ENCODE measurements around the gene SPATA16. TPM values are rescaled to one million over a fixed set of nuclear protein-coding genes. Genes with fewer than 3 reads are reported as not detected.
"Not testable (repeated sequence)": the region's sequence is repeated elsewhere in the genome, so short reads cannot be mapped to it uniquely, and the experiment has no call there.

The SPATA16 gene
- total RNA-seq, 2 donors from 2014 or later = not detected

DNA sequence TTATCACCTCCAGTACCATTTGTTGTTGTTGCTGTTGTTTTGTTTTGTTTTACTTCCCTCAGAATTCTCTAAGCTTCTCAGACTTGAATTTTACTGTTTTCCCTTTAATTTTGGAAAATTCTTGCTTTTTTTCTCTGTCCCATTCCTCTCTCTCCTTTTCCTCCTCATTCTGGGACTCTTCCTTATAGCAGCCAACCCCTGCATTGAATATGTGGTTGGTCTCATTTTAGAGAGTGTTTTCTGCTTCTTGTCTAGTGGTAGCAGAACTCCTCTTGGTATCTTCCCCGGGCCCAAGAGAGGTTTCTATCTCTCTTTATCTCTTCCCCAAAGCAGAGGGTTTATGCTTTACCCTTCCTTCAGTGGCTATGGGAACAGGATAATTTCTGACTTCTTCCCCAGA is 113.6 kb downstream of the SPATA16 start:
- Mint-ChIP-seq H3K27ac (no peak overlapping the region), H3K9me3 (no peaks in the 10 kb centered on the region), H3K36me3 (no peaks in the 10 kb centered on the region)
- DNase-seq (ENCODE audit: low spot score in 2 of 2) (no peak), ATAC-seq (no peak)

DNA sequence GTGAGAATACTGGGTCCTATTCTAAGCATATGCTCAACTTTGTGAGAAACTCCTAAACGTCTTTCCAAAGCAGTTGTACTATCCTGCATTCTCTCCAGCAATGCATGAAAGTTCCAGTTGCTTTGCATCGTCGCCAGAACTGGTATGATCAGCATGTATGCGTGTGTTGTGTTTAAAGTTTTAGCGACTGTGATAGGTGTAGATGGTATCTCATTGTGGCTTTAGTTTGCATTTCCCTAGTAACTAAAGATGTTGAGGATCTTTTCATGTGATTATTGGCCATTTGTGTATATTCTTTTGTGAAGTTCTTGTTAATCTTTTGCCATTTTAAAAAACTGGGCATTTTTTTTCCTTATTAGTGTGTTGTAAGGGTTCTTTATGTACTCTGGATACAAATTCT is 115.1 kb downstream of the SPATA16 start:
- Mint-ChIP-seq H3K27ac (no peak overlapping the region), H3K36me3 (no peaks in the 10 kb centered on the region), H3K9me3 (peaks cover 0 to 5% of the 10 kb centered on the region in 2 donors)
- ATAC-seq = no peak
- no peak for DNase-seq (ENCODE audit: low spot score in 2 of 2)

GRCh38 chr3:173021547-173022185 is 119.4 kb downstream of the SPATA16 start:
- DNase-seq (ENCODE audit: low spot score in 2 of 2) (no peak), ATAC-seq (no peak)
- H3K9me3 Mint-ChIP-seq = peaks cover 0 to 10% of the 10 kb centered on the region in 2 donors
- no peak overlapping the region for H3K27ac Mint-ChIP-seq
- no peaks in the 10 kb centered on the region for H3K36me3 Mint-ChIP-seq

DNA sequence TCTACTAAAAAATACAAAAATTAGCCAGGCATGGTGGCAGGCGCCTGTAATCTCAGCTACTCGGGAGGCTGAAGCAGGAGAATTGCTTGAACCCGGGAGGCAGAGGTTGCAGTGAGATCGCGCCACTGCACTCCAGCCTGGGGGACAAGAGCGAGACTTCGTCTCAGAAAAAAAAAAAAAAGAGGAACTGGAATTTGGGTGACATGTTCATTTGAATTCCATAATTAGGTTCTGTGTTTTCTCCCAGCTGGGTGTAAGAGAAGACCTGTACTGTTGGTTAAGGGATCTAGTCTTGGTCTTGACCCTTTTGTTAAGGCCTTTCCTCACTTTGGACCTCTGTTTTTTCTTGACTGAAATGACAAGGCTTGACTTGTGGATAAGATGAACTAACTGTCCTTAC is 120.9 kb downstream of the SPATA16 start:
- H3K9me3 Mint-ChIP-seq; DNase-seq (ENCODE audit: low spot score in 2 of 2); H3K27ac Mint-ChIP-seq; H3K36me3 Mint-ChIP-seq; ATAC-seq: not testable (repeated sequence)

GRCh38 chr3:173019378-173019777 is 121.7 kb downstream of the SPATA16 start:
- DNase-seq (ENCODE audit: low spot score in 2 of 2) = no peak
- H3K9me3 Mint-ChIP-seq = peaks cover 0 to 10% of the 10 kb centered on the region in 2 donors

DNA sequence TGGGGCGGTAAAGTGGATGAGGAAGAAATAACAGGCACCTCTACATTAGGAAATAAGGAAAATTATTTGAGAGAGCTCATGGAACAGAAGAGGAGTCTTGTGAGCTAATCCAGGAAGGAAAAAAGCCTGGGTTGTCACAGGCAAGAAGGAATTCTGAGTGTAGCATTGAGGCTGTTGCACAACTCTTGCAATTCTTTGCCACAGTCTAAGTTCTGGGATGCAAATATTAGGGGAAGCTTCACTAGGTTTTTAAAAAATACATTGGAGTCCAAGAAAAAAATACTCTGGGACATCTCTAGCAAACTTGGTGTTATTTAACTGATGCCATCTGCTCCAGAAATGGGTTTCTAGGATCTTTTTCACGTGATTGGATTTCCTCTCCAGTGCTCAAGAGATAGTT is 122.3 kb downstream of the SPATA16 start:
- no peak for ATAC-seq
- no peak overlapping the region for H3K27ac Mint-ChIP-seq
- no peaks in the 10 kb centered on the region for H3K36me3 Mint-ChIP-seq

More at GRCh38 chr3:173019378-173019777, 121.7 kb downstream of the SPATA16 start:
- no peak overlapping the region for H3K27ac Mint-ChIP-seq
- ATAC-seq = no peak
- H3K36me3 Mint-ChIP-seq = no peaks in the 10 kb centered on the region

DNA sequence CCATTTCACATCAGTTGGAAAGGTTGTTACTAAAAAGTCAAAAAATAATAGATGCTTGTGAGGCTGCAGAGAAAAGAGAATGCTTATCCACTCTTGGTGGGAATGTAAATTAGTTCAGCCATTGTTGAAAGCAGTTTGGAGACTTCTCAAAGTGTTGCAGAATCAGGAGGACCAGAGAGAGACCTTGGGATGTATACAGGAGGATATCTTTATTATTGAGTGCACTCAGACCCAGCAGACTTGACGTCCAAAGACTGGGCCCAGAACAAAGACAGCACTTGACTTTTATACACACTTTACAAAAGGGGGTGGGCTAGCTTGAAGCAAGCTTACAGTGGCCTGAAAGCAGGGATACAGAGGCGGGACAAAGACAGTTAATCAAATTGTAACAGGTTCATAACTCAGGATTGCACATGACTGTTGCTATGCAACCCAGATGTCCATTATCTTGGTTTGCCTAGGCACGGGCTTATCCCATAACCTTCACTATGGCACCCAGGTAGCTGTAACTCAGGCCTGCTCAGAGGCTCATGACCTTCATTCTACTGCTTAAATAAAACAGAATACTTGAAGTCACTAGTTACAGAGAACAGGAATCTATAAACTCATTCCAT is 127.7 kb downstream of the SPATA16 start:
- Mint-ChIP-seq H3K9me3 (peaks cover 0 to 9% of the 10 kb centered on the region in 2 donors), H3K27ac (no peak overlapping the region), H3K36me3 (no peaks in the 10 kb centered on the region)
- no peak for ATAC-seq
- DNase-seq (ENCODE audit: low spot score in 2 of 2) = no peak

More for the DNA sequence above, 122.3 kb downstream of the SPATA16 start:
- DNase-seq (ENCODE audit: low spot score in 2 of 2) = no peak
- peaks cover 0 to 10% of the 10 kb centered on the region in 2 donors for H3K9me3 Mint-ChIP-seq

DNA sequence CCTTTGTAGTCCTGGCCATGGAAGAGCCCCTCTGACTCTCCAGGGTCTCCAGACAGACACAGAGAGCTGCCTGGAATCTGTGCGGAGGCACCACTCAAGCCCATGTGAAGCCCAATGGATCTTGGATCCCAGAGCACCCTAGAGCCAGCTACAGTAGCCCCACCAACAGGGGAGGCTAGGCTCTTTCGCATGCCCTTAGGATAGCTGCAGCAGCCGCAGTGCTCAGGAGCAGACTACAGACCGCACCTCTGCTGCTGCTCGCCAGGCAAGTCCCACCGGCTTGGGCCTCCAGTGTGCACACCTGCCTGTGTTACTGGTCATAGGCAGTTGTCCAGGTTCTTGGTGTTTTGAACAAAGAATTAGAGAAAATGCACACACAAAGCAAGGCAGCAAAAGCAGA is 131.6 kb downstream of the SPATA16 start:
- DNase-seq (ENCODE audit: low spot score in 2 of 2) (no peak), ATAC-seq (no peak)
- Mint-ChIP-seq H3K36me3 (no peaks in the 10 kb centered on the region), H3K9me3 (peaks cover 0 to 6% of the 10 kb centered on the region in 2 donors), H3K27ac (no peak overlapping the region)

GRCh38 chr3:173008978-173009377 is 132.1 kb downstream of the SPATA16 start:
- ATAC-seq = no peak
- no peaks in the 10 kb centered on the region for H3K36me3 Mint-ChIP-seq
- no peak overlapping the region for H3K27ac Mint-ChIP-seq
- no peak for DNase-seq (ENCODE audit: low spot score in 2 of 2)
- peaks cover 0 to 6% of the 10 kb centered on the region in 2 donors for H3K9me3 Mint-ChIP-seq

- Mint-ChIP-seq H3K27ac (no peak overlapping the region), H3K9me3 (peaks cover 0 to 2% of the 10 kb centered on the region in 2 donors), H3K36me3 (no peaks in the 10 kb centered on the region)
- DNase-seq (ENCODE audit: low spot score in 2 of 2) (no peak), ATAC-seq (no peak)
These were observed 133.8 kb downstream of the SPATA16 start for GRCh38 chr3:173007079-173007723.

- no peaks in the 10 kb centered on the region for H3K36me3 Mint-ChIP-seq
- DNase-seq (ENCODE audit: low spot score in 2 of 2) = no peak
- no peak overlapping the region for H3K27ac Mint-ChIP-seq
- no peaks in the 10 kb centered on the region for H3K9me3 Mint-ChIP-seq
- no peak for ATAC-seq
These were observed 135.0 kb downstream of the SPATA16 start for GRCh38 chr3:173006006-173006405.

DNA sequence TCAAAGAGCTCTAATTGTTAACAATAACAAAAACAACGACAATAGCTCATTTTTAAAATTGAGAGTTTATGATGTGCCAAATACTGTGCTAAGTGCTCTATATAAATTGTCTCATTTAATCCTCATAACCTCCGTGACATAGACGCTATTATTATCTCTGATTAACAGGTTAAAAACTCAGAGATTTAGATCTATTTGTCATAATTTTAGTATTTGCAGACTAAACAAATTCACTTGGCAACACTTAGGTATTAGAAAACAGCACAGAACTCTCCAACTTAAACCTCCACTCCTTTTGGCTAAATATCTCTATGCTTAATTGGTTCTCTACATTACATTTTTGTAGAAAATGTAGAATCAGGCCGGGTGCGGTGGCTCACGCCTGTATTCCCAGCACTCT is 136.4 kb downstream of the SPATA16 start:
- H3K27ac Mint-ChIP-seq = no peak overlapping the region
- DNase-seq (ENCODE audit: low spot score in 2 of 2) (no peak), ATAC-seq (no peak)
- H3K9me3 Mint-ChIP-seq = peaks cover 0 to 3% of the 10 kb centered on the region in 2 donors
- no peaks in the 10 kb centered on the region for H3K36me3 Mint-ChIP-seq

- no peak for DNase-seq (ENCODE audit: low spot score in 2 of 2)
- peaks cover 0 to 3% of the 10 kb centered on the region in 2 donors for H3K9me3 Mint-ChIP-seq
- no peak overlapping the region for H3K27ac Mint-ChIP-seq
- no peaks in the 10 kb centered on the region for H3K36me3 Mint-ChIP-seq
- no peak for ATAC-seq
These were observed 137.1 kb downstream of the SPATA16 start for GRCh38 chr3:173003956-173004355.

DNA sequence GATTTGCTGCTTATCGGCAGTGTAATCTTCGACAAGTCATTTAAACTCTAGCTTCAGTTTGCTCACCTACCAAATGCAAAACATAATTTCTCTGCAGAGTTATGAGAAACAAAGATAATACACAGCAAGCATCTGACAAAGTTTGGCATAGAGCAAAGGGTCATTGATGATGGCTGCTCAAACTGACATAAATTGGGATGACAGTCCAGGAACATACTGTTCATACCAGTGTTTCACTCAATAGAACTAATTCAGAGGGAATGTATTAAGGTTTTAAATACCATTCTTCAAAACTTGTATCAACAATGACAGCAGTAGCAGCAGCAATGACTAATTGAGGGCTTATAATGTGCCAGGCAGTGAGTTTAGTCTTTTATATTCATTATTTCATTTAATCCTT is 137.6 kb downstream of the SPATA16 start:
- Mint-ChIP-seq H3K9me3 (peaks cover 0 to 3% of the 10 kb centered on the region in 2 donors), H3K36me3 (no peaks in the 10 kb centered on the region), H3K27ac (no peak overlapping the region)
- ATAC-seq (no peak), DNase-seq (ENCODE audit: low spot score in 2 of 2) (no peak)

- H3K9me3 Mint-ChIP-seq = peaks cover 0 to 3% of the 10 kb centered on the region in 2 donors
- H3K36me3 Mint-ChIP-seq = no peaks in the 10 kb centered on the region
- ATAC-seq (no peak), DNase-seq (ENCODE audit: low spot score in 2 of 2) (no peak)
- no peak overlapping the region for H3K27ac Mint-ChIP-seq
These were observed 139.4 kb downstream of the SPATA16 start for GRCh38 chr3:173001622-173002021.

- ATAC-seq (no peak), DNase-seq (ENCODE audit: low spot score in 2 of 2) (no peak)
- peaks cover 0 to 3% of the 10 kb centered on the region in 2 donors for H3K9me3 Mint-ChIP-seq
- H3K36me3 Mint-ChIP-seq = no peaks in the 10 kb centered on the region
- no peak overlapping the region for H3K27ac Mint-ChIP-seq
These were observed 140.5 kb downstream of the SPATA16 start for GRCh38 chr3:173000553-173000952.

DNA sequence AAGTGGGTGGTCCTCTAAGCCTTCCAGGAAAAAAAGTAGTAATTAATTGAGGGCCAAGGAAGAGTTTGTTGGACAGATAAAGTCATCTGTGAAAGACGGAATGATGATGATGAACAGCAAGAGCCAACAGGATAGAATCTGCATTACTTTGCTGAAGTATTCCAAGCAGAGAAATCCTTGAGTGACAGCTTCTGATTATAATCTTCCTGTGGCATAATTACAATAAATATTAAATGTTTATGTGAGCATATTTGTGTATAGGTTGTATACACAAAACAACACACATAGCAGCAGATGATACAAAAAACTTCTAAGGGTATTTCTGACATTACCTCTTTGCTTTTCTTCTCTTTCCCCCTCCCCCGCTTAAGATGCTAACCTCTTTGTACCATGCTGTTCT is 147.6 kb downstream of the SPATA16 start:
- no peaks in the 10 kb centered on the region for H3K9me3 Mint-ChIP-seq
- H3K27ac Mint-ChIP-seq = no peak overlapping the region
- DNase-seq (ENCODE audit: low spot score in 2 of 2) (no peak), ATAC-seq (no peak)
- no peaks in the 10 kb centered on the region for H3K36me3 Mint-ChIP-seq

Measured in activated naive CD4-positive, alpha-beta T cell treated with anti-CD3 and anti-CD28 coated beads, Interleukin-2, amount 50 U/mL, for 72 hours (primary cell).